Inflammatory macrophage treated with lipopolysaccharide for 1 hour (primary cell): ENCODE results near the gene HS6ST2.

ENCODE experiments used
- DNase-seq, 2 donors: peaks; one replicate each; pipeline ENCODE4 v3.0.0-alpha.2; 2020 to 2022

The HS6ST2 gene

GRCh38 chrX:132668178-132668577, 290.3 kb downstream of the HS6ST2 start:
- DNase-seq: peak; percentile 1 to 51

- DNase-seq: no peak
These were observed 292.8 kb downstream of the HS6ST2 start for GRCh38 chrX:132665676-132666075.

GRCh38 chrX:132664273-132664672, 294.2 kb downstream of the HS6ST2 start:
- no peak for DNase-seq

- no peak for DNase-seq
These were observed 295.6 kb downstream of the HS6ST2 start for GRCh38 chrX:132662844-132663243.

GRCh38 chrX:132657876-132658275, 300.6 kb downstream of the HS6ST2 start:
- no peak for DNase-seq

- DNase-seq: no peak
These were observed 305.6 kb downstream of the HS6ST2 start for GRCh38 chrX:132652871-132653270.

GRCh38 chrX:132651421-132652086, 306.9 kb downstream of the HS6ST2 start:
- DNase-seq: no peak

- DNase-seq: no peak
These were observed 309.5 kb downstream of the HS6ST2 start for GRCh38 chrX:132648895-132649294.

GRCh38 chrX:132639446-132639845, 319.0 kb downstream of the HS6ST2 start:
- no peak for DNase-seq

- DNase-seq: no peak
These were observed 320.1 kb downstream of the HS6ST2 start for GRCh38 chrX:132638313-132638712.

GRCh38 chrX:132636080-132636479, 322.3 kb downstream of the HS6ST2 start:
- no peak for DNase-seq

- DNase-seq: no peak
These were observed 323.9 kb downstream of the HS6ST2 start for GRCh38 chrX:132634521-132634920.

GRCh38 chrX:132631579-132632232, 326.7 kb downstream of the HS6ST2 start:
- DNase-seq: peak in 1 of 2 donors; percentile 26

- DNase-seq: no peak
These were observed 334.0 kb downstream of the HS6ST2 start for GRCh38 chrX:132624466-132624865.

GRCh38 chrX:132623942-132624341, 334.5 kb downstream of the HS6ST2 start:
- no peak for DNase-seq

- DNase-seq: no peak
These were observed 335.1 kb downstream of the HS6ST2 start for GRCh38 chrX:132623300-132623699.

- DNase-seq: no peak
These were observed 336.3 kb downstream of the HS6ST2 start for GRCh38 chrX:132622130-132622529.

GRCh38 chrX:132618810-132619209, 339.6 kb downstream of the HS6ST2 start:
- DNase-seq: no peak

- DNase-seq: peak in 1 of 2 donors; percentile 42
These were observed 342.9 kb downstream of the HS6ST2 start for GRCh38 chrX:132615391-132616131.

- no peak for DNase-seq
These were observed 344.1 kb downstream of the HS6ST2 start for GRCh38 chrX:132614297-132614696.

- no peak for DNase-seq
These were observed 344.6 kb downstream of the HS6ST2 start for GRCh38 chrX:132613801-132614200.

- DNase-seq: peak in 1 of 2 donors; percentile 26
These were observed 345.4 kb downstream of the HS6ST2 start for GRCh38 chrX:132612821-132613564.

GRCh38 chrX:132610536-132610935, 347.9 kb downstream of the HS6ST2 start:
- DNase-seq: no peak
